ENCODE measurements around the gene NR6A1. TPM values are rescaled to one million over a fixed set of nuclear protein-coding genes. Genes with fewer than 3 reads are reported as not detected.

NR6A1 gene
- total RNA-seq, 4 donors from 2014 or later = 1.7 to 8.4 (median 5.5) TPM

DNA sequence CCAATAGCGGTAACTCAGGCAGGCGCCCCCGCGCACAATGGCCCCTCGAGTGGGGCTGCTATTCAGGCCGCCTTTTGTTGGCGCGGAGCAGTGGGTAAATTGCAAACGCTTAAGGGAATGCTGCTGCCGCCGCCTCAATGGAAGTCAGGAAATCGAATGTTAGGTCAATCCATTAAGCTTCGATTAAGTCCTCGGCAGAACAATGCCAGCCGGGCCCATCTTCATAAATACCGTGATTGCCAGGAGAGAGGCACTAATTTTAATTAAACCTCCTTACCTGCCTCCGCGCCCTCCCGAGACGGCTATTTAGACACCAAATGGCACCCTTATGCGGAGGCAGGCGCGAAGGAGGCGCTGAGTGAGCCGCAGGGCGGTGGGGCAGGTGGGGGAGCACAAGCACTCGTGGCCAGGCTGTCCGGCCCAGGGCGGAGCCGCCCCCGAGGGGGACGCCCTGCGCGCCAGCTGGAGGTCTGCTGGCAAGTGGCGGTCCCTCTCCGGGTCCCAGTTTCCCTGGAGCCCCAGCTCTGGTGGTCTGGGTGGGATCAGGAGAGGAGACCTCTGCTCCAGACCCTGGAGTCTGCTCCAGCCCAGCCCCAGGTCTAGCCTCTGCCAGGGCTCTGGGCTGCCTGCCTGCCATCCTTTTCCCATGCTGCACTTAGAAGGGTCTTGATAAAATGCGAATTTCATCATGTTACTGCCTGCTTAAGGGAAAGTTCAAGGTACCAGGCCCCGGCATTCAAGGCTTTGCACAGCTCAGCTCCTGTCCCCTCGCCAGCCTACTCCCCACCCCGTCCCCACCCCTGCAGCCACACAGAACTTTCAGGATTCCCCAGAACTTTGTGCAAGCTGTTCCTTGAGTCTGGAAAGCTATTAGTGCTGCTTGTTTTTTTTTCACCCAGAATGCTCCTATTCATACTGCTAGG, 283.6 kb downstream of the NR6A1 start:
- Histone ChIP-seq H3K4me1 (peaks cover 0 to 6% (median 0%) of the 10 kb centered on the region in 4 donors), H3K36me3 (no peaks in the 10 kb centered on the region), H3K27ac (no peak overlapping the region), H3K27me3 (peaks cover 0 to 55% of the 10 kb centered on the region in 2 donors), H3K4me3 (no peak overlapping the region), H3K9me3 (peaks cover 0 to 8% (median 0%) of the 10 kb centered on the region in 4 donors)
- no peak for TF ChIP-seq POLR2A (IDR thresholded peaks at IDR 0.05)
- TF ChIP-seq, protein P1, sequence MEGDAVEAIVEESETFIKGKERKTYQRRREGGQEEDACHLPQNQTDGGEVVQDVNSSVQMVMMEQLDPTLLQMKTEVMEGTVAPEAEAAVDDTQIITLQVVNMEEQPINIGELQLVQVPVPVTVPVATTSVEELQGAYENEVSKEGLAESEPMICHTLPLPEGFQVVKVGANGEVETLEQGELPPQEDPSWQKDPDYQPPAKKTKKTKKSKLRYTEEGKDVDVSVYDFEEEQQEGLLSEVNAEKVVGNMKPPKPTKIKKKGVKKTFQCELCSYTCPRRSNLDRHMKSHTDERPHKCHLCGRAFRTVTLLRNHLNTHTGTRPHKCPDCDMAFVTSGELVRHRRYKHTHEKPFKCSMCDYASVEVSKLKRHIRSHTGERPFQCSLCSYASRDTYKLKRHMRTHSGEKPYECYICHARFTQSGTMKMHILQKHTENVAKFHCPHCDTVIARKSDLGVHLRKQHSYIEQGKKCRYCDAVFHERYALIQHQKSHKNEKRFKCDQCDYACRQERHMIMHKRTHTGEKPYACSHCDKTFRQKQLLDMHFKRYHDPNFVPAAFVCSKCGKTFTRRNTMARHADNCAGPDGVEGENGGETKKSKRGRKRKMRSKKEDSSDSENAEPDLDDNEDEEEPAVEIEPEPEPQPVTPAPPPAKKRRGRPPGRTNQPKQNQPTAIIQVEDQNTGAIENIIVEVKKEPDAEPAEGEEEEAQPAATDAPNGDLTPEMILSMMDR (IDR thresholded peaks at IDR 0.05) = no peak
- TF ChIP-seq EP300 (IDR thresholded peaks at IDR 0.05) = no peak
- no peak for DNase-seq (ENCODE audit: low spot score in 2 of 2)
- 20 to 43% methylated on average over 28 to 36 of the region's 40 CpGs for WGBS, 2 donors

- no peak for TF ChIP-seq POLR2A (IDR thresholded peaks at IDR 0.05)
- TF ChIP-seq, protein P1 (IDR thresholded peaks at IDR 0.05) = no peak
- TF ChIP-seq EP300 (IDR thresholded peaks at IDR 0.05) = no peak
- DNase-seq (ENCODE audit: low spot score in 2 of 2) = no peak
- Histone ChIP-seq H3K36me3 (no peaks in the 10 kb centered on the region), H3K9me3 (peaks cover 0 to 8% (median 0%) of the 10 kb centered on the region in 4 donors), H3K27me3 (peaks cover 0 to 60% of the 10 kb centered on the region in 2 donors), H3K27ac (no peak overlapping the region), H3K4me1 (peaks cover 0 to 6% (median 0%) of the 10 kb centered on the region in 4 donors), H3K4me3 (no peak overlapping the region)
- WGBS, 2 donors = 31 to 42% methylated on average over 15 to 17 of the region's 17 CpGs
Measured at GRCh38 chr9:124486778-124487259, 284.3 kb downstream of the NR6A1 start.

- Histone ChIP-seq H3K27me3 (peaks cover 0 to 69% of the 10 kb centered on the region in 2 donors), H3K4me1 (peaks cover 0 to 6% (median 0%) of the 10 kb centered on the region in 4 donors), H3K27ac (no peak overlapping the region), H3K4me3 (no peak overlapping the region), H3K9me3 (peaks cover 0 to 8% (median 0%) of the 10 kb centered on the region in 4 donors), H3K36me3 (no peaks in the 10 kb centered on the region)
- 71 to 73% methylated on average over 8 to 10 of the region's 15 CpGs for WGBS, 2 donors
- DNase-seq (ENCODE audit: low spot score in 2 of 2) = no peak
- TF ChIP-seq EP300 (IDR thresholded peaks at IDR 0.05) (no peak), POLR2A (IDR thresholded peaks at IDR 0.05) (no peak)
- TF ChIP-seq, protein P1 (IDR thresholded peaks at IDR 0.05) = no peak
Measured at GRCh38 chr9:124485936-124486335, 285.2 kb downstream of the NR6A1 start.

DNA sequence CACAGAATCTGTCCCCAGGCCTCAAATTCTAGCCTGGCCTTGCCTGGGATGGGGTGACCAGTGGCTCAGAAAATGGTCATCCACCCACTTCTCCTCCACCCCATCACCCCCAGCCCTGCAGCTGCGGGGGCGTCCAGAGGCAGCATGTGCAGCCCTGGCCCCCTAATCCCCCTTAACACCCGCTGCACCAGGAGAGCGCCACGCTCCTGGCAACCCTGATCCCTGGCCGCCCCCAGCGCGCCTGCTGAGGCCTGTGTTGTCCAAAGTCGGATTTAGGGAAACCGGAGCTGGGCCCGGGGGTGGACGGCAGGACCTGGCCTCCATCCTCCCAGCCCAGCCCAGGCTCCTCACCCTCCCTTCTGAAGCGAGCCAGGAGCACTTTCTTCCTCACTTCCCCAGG, 285.9 kb downstream of the NR6A1 start:
- H3K27me3 ChIP-seq = peaks cover 0 to 75% of the 10 kb centered on the region in 2 donors

More for the DNA sequence above, 285.9 kb downstream of the NR6A1 start:
- Histone ChIP-seq H3K27ac (no peak overlapping the region), H3K9me3 (peaks cover 0 to 8% (median 0%) of the 10 kb centered on the region in 4 donors), H3K4me3 (no peak overlapping the region), H3K4me1 (peaks cover 0 to 6% (median 0%) of the 10 kb centered on the region in 4 donors), H3K36me3 (no peaks in the 10 kb centered on the region)
- TF ChIP-seq, protein P1 (IDR thresholded peaks at IDR 0.05) = no peak
- TF ChIP-seq EP300 (IDR thresholded peaks at IDR 0.05) (no peak), POLR2A (IDR thresholded peaks at IDR 0.05) (no peak)
- no peak for DNase-seq (ENCODE audit: low spot score in 2 of 2)
- WGBS, 2 donors = 66 to 81% methylated on average over 12 to 13 of the region's 13 CpGs
